ENCODE data around the gene TERB1.

DNA sequence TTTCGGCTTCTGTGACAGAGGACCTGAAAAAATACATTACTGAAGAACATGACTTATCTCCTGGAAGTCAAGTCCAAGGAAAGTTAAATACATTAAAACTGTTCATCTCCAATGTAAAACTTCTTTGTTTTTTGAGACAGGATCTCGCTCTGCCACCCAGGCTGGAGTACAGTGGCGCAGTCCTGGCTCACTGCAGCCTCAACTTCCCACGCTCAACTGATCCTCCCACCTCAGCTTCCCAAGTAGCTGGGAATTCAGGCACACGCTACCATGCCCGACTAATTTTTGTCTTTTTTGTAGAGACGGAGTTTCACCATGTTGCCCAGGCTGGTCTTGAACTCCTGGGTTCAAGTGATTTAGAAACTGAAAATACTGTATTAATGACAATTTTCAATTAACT, 9.7 kb upstream of the TERB1 start:
- TF ChIP-seq, protein P1, sequence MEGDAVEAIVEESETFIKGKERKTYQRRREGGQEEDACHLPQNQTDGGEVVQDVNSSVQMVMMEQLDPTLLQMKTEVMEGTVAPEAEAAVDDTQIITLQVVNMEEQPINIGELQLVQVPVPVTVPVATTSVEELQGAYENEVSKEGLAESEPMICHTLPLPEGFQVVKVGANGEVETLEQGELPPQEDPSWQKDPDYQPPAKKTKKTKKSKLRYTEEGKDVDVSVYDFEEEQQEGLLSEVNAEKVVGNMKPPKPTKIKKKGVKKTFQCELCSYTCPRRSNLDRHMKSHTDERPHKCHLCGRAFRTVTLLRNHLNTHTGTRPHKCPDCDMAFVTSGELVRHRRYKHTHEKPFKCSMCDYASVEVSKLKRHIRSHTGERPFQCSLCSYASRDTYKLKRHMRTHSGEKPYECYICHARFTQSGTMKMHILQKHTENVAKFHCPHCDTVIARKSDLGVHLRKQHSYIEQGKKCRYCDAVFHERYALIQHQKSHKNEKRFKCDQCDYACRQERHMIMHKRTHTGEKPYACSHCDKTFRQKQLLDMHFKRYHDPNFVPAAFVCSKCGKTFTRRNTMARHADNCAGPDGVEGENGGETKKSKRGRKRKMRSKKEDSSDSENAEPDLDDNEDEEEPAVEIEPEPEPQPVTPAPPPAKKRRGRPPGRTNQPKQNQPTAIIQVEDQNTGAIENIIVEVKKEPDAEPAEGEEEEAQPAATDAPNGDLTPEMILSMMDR (conservative IDR thresholded peaks at IDR 0.05; ENCODE audit: low read length): no peak
- no peak for TF ChIP-seq EZH2phosphoT487 (IDR thresholded peaks at IDR 0.05; ENCODE audit: borderline replicate concordance)

Data from Loucy (cell line).